HG03521 (cell line): Measurements from ENCODE around the gene SLC35D1.
"Not testable (repeated sequence)": the region's sequence is repeated elsewhere in the genome, so short reads cannot be mapped to it uniquely, and the experiment has no call there.

Source experiments
- ATAC-seq: cut with Tn5 transposase; IDR thresholded peaks from one replicate; pipeline ENCODE4 v1.9.1; 2021; ENCODE audit warnings: mild to moderate bottlenecking, moderate library complexity; ENCODE audit not compliant: unreplicated experiment

Gene SLC35D1

DNA sequence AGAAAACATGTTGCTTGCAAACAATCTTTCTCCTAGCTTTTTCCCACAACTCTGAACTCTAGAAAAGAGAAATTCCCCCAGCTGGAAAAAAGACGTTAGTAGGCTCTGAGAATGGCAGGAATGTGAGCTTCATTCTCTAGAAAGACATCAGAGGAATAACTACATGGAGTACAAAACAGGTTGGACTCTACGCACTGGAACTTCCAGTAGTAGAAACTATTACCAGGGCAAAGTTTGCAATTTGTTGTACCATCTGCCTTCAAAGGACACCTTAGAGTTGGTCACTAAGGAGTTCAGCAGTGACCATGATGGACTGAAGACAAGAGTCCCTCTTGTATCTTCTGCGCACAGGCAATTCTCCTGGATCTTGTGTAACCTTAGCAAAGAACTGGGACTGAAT is 60.9 kb downstream of the SLC35D1 start:
- ATAC-seq = no peak

DNA sequence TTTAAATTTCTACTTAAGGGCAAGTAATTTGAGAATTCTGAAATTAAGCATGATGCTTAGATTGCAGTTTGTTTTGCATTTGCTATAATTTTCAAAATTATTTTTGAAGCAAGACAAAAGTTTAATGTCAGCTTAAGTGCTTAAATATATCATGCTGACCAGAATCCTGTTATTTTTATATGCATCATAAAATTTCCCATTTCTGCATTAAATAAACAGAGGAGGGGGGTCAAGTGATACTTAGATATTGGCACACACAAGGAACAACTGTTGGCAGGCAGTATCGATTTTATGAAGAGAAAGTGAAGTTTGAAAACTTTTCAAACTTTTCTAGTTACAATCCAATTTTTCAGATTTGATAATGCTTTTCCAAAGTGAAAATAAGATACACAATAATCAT is 68.1 kb downstream of the SLC35D1 start:
- no peak for ATAC-seq

DNA sequence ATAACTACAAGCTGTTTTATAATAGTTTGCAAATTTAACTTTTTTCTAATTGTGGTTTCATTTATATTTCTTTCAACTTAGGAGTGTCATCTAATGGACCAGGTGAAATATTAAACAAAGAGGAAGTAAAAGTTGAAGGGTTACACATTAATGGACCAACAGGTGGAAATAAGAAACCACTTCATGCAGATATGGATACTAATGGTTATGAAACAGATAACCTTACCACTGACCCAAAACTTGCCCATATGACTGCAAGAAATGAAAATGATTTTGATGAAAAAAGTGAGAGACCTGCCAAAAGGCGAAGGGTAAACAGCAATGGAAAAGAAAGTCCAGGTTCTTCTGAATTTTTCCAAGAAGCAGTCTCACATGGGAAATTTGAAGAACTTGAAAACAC is 69.5 kb downstream of the SLC35D1 start:
- peak; percentile 81 for ATAC-seq

DNA sequence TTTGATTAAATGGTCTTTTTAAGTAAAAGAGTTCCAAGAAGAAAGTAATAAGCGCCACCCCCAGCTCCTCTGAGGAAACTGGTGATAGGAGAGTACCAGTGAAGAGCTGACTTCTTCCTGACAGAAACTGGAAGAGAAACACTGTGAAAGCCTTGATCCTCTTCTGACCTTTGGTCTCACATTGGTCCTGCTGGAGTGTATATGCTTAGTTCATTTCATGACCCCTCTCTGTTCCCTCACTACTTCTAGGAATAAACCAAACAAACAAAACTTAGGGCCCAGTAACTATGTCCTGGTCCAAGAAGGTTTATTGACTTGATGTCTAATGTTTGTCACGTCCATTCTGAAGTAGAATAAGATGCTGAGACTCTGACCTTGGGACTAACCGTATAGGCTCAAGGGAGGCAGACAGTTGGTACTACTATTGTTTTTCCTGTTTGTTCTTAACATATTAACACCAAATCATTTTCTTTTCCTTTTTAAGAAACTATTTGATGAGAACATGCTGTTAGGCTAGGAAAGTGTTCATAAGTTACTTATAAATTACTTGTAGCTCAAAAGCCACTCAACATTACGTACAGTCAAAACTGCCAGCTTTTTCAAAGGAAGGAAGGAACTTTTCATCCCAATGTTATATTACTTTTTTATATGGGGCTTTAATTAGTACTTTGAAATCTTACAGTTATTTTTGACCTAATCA is 71.2 kb downstream of the SLC35D1 start:
- no peak for ATAC-seq

DNA sequence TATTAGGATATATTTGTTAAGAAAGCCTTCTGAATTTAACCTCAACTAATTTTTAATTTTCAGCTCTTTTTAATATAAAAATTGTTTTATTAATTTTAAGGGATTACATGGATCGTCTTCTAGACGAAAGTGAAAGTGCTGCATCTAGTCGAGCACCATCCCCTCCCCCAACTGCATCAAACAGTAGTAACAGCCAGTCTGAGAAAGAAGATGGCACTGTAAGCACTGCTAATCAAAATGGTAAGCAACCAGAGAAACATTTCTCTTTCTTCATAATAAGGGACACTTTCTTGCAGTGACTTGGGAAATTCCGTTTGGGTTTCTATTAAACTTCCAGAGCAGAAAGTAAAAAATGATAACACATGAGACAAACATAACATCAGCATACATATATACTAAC is 72.3 kb downstream of the SLC35D1 start:
- no peak for ATAC-seq

DNA sequence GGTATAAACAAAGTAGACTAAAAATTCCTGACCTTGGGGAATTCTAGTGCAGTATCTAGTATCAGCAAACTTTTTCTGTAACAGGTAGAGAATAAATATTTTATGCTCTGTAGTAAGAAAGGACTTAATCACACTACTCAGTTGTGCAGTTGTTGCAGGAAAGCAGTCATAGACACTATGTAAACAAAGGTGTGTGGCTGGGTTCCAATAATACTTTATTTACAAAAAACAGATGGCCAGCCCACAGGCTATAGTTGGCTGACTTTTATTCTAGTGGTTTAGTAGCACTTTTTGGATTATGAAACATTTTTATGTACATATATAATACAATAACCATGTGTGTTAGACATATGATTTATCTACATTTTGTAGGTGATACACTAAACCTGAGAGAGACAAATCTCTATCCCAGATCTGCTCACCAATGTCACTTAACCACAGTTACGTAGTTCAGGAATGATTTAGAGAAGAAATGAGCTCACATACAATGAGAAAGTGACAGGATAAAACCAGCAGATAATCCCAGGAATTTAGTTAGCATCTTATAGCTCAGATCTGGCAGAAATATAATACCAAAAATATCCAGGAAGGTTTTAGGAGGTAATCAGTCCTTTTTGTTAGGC is 73.1 kb downstream of the SLC35D1 start:
- no peak for ATAC-seq

DNA sequence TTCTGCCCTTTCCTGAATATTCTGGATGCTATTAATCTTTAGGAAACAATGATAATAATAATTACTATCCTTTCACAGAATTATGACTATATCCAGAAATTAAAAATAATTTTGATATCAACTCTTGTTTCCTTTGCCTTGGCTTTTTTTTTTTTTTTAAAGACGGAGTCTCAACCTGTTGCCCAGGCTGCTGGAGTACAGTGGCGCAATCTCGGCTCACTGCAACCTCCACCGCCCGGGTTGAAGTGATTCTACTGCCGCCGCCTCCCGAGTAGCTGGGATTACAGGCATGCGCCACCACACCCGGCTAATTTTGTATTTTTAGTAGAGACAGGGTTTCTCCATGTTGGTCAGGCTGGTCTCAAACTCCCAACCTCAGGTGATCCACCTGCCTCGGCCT is 74.3 kb downstream of the SLC35D1 start:
- ATAC-seq = not testable (repeated sequence)

DNA sequence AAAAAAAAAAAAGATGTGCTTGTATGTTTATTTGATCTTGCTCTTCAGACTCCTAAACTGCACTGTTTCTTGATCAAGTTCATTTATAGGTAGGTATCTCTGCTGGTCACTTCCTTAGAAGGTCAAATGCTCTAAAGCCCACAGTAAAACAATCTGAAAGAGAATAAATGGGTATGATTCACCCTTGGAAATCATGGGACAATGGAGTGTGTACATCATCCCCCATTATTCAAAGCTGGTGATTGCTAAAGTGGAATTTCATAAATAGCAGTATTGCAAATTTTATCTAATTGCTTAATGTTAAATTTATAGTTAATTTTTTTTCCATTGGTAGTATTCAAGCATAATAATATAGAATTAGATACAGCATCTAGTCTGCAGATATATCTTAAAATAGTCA is 75.7 kb downstream of the SLC35D1 start:
- ATAC-seq = no peak

DNA sequence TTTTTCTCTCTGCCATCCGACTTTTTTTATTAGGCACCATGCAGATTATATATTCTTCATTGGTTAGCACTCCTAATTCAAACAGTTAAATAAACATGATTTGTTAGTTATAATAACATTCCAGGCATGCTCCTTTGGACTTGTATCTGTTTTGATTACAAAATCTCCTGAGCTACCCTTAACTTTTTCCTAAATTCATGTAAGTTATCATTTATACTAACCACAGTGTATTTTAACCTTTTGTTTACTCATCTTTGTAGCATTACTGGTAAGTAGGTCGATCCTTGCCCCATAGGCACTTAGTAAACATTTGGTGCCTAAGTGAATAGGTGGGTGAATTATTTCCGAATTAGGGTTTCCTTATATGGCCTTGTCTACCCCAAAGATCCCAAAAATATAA is 85.4 kb downstream of the SLC35D1 start:
- no peak for ATAC-seq

DNA sequence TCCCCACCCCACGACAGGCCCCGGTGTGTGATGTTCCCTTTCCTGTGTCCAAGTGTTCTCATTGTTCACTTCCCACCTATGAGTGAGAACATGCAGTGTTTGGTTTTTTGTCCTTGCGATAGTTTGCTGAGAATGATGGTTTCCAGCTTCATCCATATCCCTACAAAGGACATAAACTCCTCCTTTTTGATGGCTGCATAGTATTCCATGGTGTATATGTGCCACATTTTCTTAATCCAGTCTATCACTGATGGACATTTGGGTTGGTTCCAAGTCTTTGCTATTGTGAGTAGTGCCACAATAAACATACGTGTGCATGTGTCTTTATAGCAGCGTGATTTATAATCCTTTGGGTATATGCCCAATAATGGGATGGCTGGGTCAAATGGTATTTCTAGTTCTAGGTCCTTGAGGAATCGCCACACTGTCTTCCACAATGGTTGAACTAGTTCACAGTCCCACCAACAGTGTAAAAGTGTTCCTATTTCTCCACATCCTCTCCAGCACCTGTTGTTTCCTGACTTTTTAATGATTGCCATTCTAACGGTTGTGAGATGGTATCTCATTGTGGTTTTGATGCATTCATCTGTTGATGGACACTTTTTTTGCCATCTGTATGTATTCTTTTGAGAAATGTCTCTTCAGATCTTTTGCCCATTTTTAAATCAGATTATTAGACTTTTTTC is 87.6 kb downstream of the SLC35D1 start:
- ATAC-seq = not testable (repeated sequence)

DNA sequence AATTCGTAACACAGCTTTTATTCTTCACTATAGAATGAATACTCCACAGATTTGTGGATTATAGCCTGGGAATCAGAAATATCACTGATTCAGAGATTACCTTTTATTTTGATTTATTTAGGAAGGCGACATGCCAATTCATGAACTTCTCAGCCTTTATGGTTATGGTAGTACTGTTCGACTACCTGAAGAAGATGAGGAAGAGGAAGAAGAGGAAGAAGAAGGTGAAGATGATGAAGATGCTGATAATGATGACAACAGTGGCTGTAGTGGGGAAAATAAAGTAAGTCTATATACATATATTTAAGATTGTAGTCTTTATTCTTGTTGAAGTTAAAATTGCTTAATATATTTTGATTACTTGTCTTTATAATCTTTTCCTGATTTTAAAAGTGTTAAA is 96.0 kb downstream of the SLC35D1 start:
- no peak for ATAC-seq

DNA sequence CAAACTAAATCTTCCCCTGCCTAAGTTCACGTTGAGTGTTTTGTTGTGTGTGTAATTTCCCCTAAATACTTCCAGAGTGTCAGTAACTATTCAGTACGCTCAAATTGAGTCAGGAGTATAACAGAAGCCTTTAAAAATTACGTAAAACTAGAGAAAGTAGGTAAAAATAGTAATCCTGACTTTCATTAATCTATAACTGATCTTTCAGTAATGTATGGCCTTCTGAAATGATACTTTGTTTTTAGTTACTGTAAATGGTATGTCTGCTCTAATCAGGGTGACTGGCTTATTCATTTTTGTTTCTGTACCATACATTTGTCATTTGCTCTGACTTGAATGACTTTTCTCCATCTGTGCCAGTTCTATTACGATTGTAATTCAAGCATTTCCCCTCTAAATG is 99.7 kb downstream of the SLC35D1 start:
- ATAC-seq = peak; percentile 61

DNA sequence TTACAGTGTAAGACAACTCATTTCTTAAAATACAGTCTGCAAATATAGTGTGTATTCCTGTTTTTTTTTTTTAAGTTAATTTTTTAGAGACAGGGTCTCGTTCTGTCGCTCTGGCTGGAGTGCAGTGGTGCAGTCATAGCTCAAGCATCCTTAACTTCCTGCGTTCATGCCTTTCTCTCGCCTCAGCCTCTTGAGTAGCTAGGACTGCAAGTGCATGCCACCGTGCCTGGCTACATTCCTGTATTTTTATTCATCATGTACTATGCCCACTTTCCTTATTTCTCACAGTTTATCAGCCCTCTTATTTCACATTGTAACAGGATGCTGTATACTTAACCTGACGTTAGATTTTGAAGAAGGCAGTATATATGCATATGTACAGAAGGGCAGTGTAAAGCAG is 102.4 kb downstream of the SLC35D1 start:
- ATAC-seq = no peak
